ENCODE data around the gene KIAA1958.

The KIAA1958 gene

GRCh38 chr9:112526973-112527372 is 40.3 kb downstream of the KIAA1958 start:
- in situ Hi-C loops (cut with HindIII; ENCODE audit: low sequenced_read_pairs) = no loop called here

GRCh38 chr9:112527959-112528358 is 41.3 kb downstream of the KIAA1958 start:
- in situ Hi-C loops (cut with HindIII; ENCODE audit: low sequenced_read_pairs) = no loop called here

GRCh38 chr9:112529316-112529715 is 42.7 kb downstream of the KIAA1958 start:
- in situ Hi-C loops (cut with HindIII; ENCODE audit: low sequenced_read_pairs) = no loop called here

- in situ Hi-C loops (cut with HindIII; ENCODE audit: low sequenced_read_pairs) = no loop called here
These were observed 44.2 kb downstream of the KIAA1958 start for GRCh38 chr9:112530751-112531205.

- in situ Hi-C loops (cut with HindIII; ENCODE audit: low sequenced_read_pairs) = no loop called here
These were observed 45.1 kb downstream of the KIAA1958 start for GRCh38 chr9:112531666-112532282.

GRCh38 chr9:112532427-112532826 is 45.8 kb downstream of the KIAA1958 start:
- in situ Hi-C loops (cut with HindIII; ENCODE audit: low sequenced_read_pairs) = no loop called here

GRCh38 chr9:112533660-112534059 is 47.0 kb downstream of the KIAA1958 start:
- in situ Hi-C loops (cut with HindIII; ENCODE audit: low sequenced_read_pairs) = no loop called here

GRCh38 chr9:112535301-112535700 is 48.7 kb downstream of the KIAA1958 start:
- in situ Hi-C loops (cut with HindIII; ENCODE audit: low sequenced_read_pairs) = no loop called here

GRCh38 chr9:112535811-112536210 is 49.2 kb downstream of the KIAA1958 start:
- in situ Hi-C loops (cut with HindIII; ENCODE audit: low sequenced_read_pairs) = no loop called here

GRCh38 chr9:112537561-112537960 is 50.9 kb downstream of the KIAA1958 start:
- in situ Hi-C loops (cut with HindIII; ENCODE audit: low sequenced_read_pairs) = no loop called here

GRCh38 chr9:112540800-112541199 is 54.2 kb downstream of the KIAA1958 start:
- in situ Hi-C loops (cut with HindIII; ENCODE audit: low sequenced_read_pairs) = no loop called here

GRCh38 chr9:112541685-112542084 is 55.1 kb downstream of the KIAA1958 start:
- in situ Hi-C loops (cut with HindIII; ENCODE audit: low sequenced_read_pairs) = no loop called here

- in situ Hi-C loops (cut with HindIII; ENCODE audit: low sequenced_read_pairs) = no loop called here
These were observed 56.1 kb downstream of the KIAA1958 start for GRCh38 chr9:112542593-112543292.

- in situ Hi-C loops (cut with HindIII; ENCODE audit: low sequenced_read_pairs) = no loop called here
These were observed 57.9 kb downstream of the KIAA1958 start for GRCh38 chr9:112544477-112544876.

GRCh38 chr9:112545237-112545636 is 58.6 kb downstream of the KIAA1958 start:
- in situ Hi-C loops (cut with HindIII; ENCODE audit: low sequenced_read_pairs) = no loop called here

GRCh38 chr9:112546149-112547012 is 59.8 kb downstream of the KIAA1958 start:
- in situ Hi-C loops (cut with HindIII; ENCODE audit: low sequenced_read_pairs) = no loop called here

GRCh38 chr9:112548051-112548440 is 61.4 kb downstream of the KIAA1958 start:
- in situ Hi-C loops (cut with HindIII; ENCODE audit: low sequenced_read_pairs) = no loop called here

- in situ Hi-C loops (cut with HindIII; ENCODE audit: low sequenced_read_pairs) = no loop called here
These were observed 62.4 kb downstream of the KIAA1958 start for GRCh38 chr9:112548836-112549595.

- in situ Hi-C loops (cut with HindIII; ENCODE audit: low sequenced_read_pairs) = no loop called here
These were observed 63.9 kb downstream of the KIAA1958 start for GRCh38 chr9:112550531-112550930.

GRCh38 chr9:112551641-112552040 is 65.0 kb downstream of the KIAA1958 start:
- in situ Hi-C loops (cut with HindIII; ENCODE audit: low sequenced_read_pairs) = no loop called here
